Natural killer cell (primary cell): ENCODE data around the gene RPS6KA4. TPM values are rescaled to one million over a fixed set of nuclear protein-coding genes. Genes with fewer than 3 reads are reported as not detected.

Experiments used
- ATAC-seq, 3 donors: fragments of 150-1000 bp in 2 of 3; fragments of 200-7000 bp in 1 of 3; cut with Tn5 transposase; 1 replicate in 1 of 3; 2 replicates in 2 of 3; pipeline ENCODE4 v1.10.0; 2021; ENCODE audit warnings: mild to moderate bottlenecking in 2 of 3, moderate library complexity in 2 of 3
- DNase-seq, 2 donors: peaks; one replicate each; pipeline versions ENCODE4 v3.0.0 to v3.0.0-alpha.2; 2013 to 2021; ENCODE audit warnings: mixed read lengths in 1 of 2
- H3K27ac ChIP-seq: one replicate; pipeline ENCODE4 v1.5.1; 2013; ENCODE audit warnings: mild to moderate bottlenecking, low read length
- H3K27me3 ChIP-seq: one replicate; pipeline ENCODE4 v1.6.1; 2013; ENCODE audit warnings: low read length; ENCODE audit not compliant: control insufficient read depth, insufficient read depth
- H3K36me3 ChIP-seq: one replicate; pipeline ENCODE4 v1.6.1; 2013; ENCODE audit warnings: low read length; ENCODE audit not compliant: control insufficient read depth, insufficient read depth
- H3K4me1 ChIP-seq: one replicate; pipeline ENCODE4 v1.6.1; 2013; ENCODE audit warnings: low read length; ENCODE audit not compliant: control insufficient read depth, insufficient read depth
- H3K4me3 ChIP-seq: one replicate; pipeline ENCODE4 v1.5.1; 2013; ENCODE audit warnings: low read length
- H3K9me3 ChIP-seq: one replicate; pipeline ENCODE4 v1.6.1; 2013; ENCODE audit warnings: low read length; ENCODE audit not compliant: control insufficient read depth, insufficient read depth
- H3K27ac Mint-ChIP-seq, 2 donors: one replicate each; pipeline ENCODE4 v1.8.0; 2022; ENCODE audit warnings: mild to moderate bottlenecking in 2 of 2, mixed read lengths in 2 of 2, moderate library complexity in 1 of 2
- H3K27me3 Mint-ChIP-seq, 2 donors: one replicate each; pipeline ENCODE4 v1.8.0; 2022; ENCODE audit warnings: low read depth in 2 of 2, mixed read lengths in 2 of 2
- H3K36me3 Mint-ChIP-seq: one replicate; pipeline ENCODE4 v1.8.0; 2022; ENCODE audit warnings: mixed read lengths
- H3K4me1 Mint-ChIP-seq, 2 donors: one replicate each; pipeline ENCODE4 v1.8.0; 2022; ENCODE audit warnings: mixed read lengths in 2 of 2
- H3K4me3 Mint-ChIP-seq: one replicate; pipeline ENCODE4 v1.8.0; 2022; ENCODE audit warnings: mild to moderate bottlenecking, moderate library complexity, mixed read lengths
- H3K9me3 Mint-ChIP-seq, 2 donors: one replicate each; pipeline ENCODE4 v1.8.0; 2022; ENCODE audit warnings: mixed read lengths in 2 of 2
- CTCF ChIP-seq: fragments of 200-600 bp; IDR thresholded peaks from one replicate; pipeline ENCODE4 v1.8.0; 2022; ENCODE audit warnings: antibody characterized with exemption
- WGBS: methylation state at CpG from one replicate; pipeline ENCODE4 v1.1.7; 2013; ENCODE audit warnings: missing lambda C conversion rate; ENCODE audit not compliant: insufficient coverage; 5-methylcytosine and 5-hydroxymethylcytosine counted together
- intact Hi-C: fragments of 100-400 bp; cut with micrococcal nuclease; formaldehyde crosslinking; loops from one replicate; pipeline ENCODE4 v1.14.2; 2022
- total RNA-seq, 4 donors: library from RNA; stranded (reverse); fragments of 120-200 nt in 1 of 4; gene quantifications; one replicate each; pipeline versions ENCODE4 v1.2.3 to v1.2.4, GENCODE V29; 2013 to 2022

The RPS6KA4 gene
- total RNA-seq, 3 donors from 2014 or later (not counting 1 experiment from before 2014, with no cell fraction given): 27.6 to 36.0 (median 34.4) TPM

- no peak overlapping the region for H3K27ac ChIP-seq
- Mint-ChIP-seq H3K27me3 (no peaks in the 10 kb centered on the region), H3K9me3 (no peaks in the 10 kb centered on the region), H3K4me1 (peaks cover 10 to 24% of the 10 kb centered on the region in 2 donors), H3K4me3 (no peak overlapping the region), H3K36me3 (no peaks in the 10 kb centered on the region), H3K27ac (no peak overlapping the region)
- peaks cover 46% of the 10 kb centered on the region for H3K36me3 ChIP-seq
- intact Hi-C loops: no loop called here
- DNase-seq (no peak), ATAC-seq (no peak)
- no peaks in the 10 kb centered on the region for H3K27me3 ChIP-seq
- H3K9me3 ChIP-seq: no peaks in the 10 kb centered on the region
- TF ChIP-seq CTCF: no peak
- peaks cover 3% of the 10 kb centered on the region for H3K4me1 ChIP-seq
- H3K4me3 ChIP-seq: no peak overlapping the region
- WGBS: 96% methylated on average over 7 of the region's 7 CpGs
These were observed 10.0 kb upstream of the RPS6KA4 start for GRCh38 chr11:64349025-64349387.

GRCh38 chr11:64349404-64349803 is 9.6 kb upstream of the RPS6KA4 start:
- no peaks in the 10 kb centered on the region for H3K4me1 ChIP-seq
- no peak for TF ChIP-seq CTCF
- intact Hi-C loops: no loop called here
- H3K36me3 ChIP-seq: peaks cover 46% of the 10 kb centered on the region
- WGBS: 98% methylated on average over 11 of the region's 11 CpGs
- DNase-seq: no peak
- peaks cover 10 to 21% of the 10 kb centered on the region in 2 donors for H3K4me1 Mint-ChIP-seq
- H3K27me3 ChIP-seq: no peaks in the 10 kb centered on the region
- H3K9me3 Mint-ChIP-seq: no peaks in the 10 kb centered on the region
- no peak overlapping the region for H3K27ac Mint-ChIP-seq
- no peaks in the 10 kb centered on the region for H3K9me3 ChIP-seq
- H3K27me3 Mint-ChIP-seq: no peaks in the 10 kb centered on the region
- H3K4me3 ChIP-seq: no peak overlapping the region
- H3K36me3 Mint-ChIP-seq: no peaks in the 10 kb centered on the region
- no peak for ATAC-seq
- no peak overlapping the region for H3K4me3 Mint-ChIP-seq
- H3K27ac ChIP-seq: no peak overlapping the region

GRCh38 chr11:64351136-64351631 is 7.8 kb upstream of the RPS6KA4 start:
- Mint-ChIP-seq H3K4me1 (peaks cover 0 to 10% of the 10 kb centered on the region in 2 donors), H3K4me3 (no peak overlapping the region), H3K9me3 (no peaks in the 10 kb centered on the region), H3K36me3 (no peaks in the 10 kb centered on the region), H3K27ac (peak overlapping the region in 1 of 2 donors; percentile 8), H3K27me3 (no peaks in the 10 kb centered on the region)
- Histone ChIP-seq H3K27me3 (no peaks in the 10 kb centered on the region), H3K9me3 (no peaks in the 10 kb centered on the region), H3K4me1 (no peaks in the 10 kb centered on the region), H3K4me3 (no peak overlapping the region), H3K27ac (no peak overlapping the region), H3K36me3 (peaks cover 40% of the 10 kb centered on the region)
- DNase-seq (no peak), ATAC-seq (peak in 2 of 3 donors; percentile 24 to 55)
- TF ChIP-seq CTCF: no peak
- 90% methylated on average over 18 of the region's 18 CpGs for whole genome bisulfite sequencing
- intact Hi-C loops: no loop called here
